Dermis microvascular lymphatic vessel endothelial cell (primary cell): ENCODE measurements around the gene EPB41L4B. TPM values are rescaled to one million over a fixed set of nuclear protein-coding genes. Genes with fewer than 3 reads are reported as not detected.
"Not testable (repeated sequence)": the region's sequence is repeated elsewhere in the genome, so short reads cannot be mapped to it uniquely, and the experiment has no call there.

Experiments
- DNase-seq, 2 donors: peaks; one replicate each; pipeline versions ENCODE4 v3.0.0 to v3.0.0-alpha.2; 2010; ENCODE audit warnings: low read depth in 2 of 2
- total RNA-seq: library from RNA; depleted of rRNA; stranded (reverse); fragments of >200 nt; gene quantifications from 2 replicates; pipeline ENCODE4 v1.2.1, GENCODE V29; 2014

Gene EPB41L4B
- total RNA-seq, 1 donor from 2014 or later, result 0.39 TPM

DNA sequence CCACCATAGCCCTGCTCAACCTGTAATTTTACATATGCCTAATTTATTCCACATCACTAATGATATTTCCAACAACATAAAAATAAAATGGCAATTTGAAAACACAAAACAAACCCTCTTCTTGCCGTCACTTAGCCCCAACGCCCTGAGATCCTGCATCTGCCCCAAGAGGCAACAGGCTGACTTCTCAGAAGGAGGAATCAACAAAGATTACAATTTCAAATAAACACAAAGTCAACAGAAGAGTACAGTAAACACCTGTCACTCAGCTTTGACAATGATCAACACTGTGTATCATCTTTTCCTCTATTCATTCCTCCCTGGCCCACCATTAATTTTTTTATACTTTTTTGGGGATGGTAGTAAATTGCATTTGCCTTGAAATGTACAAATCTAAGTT is 19.8 kb downstream of the EPB41L4B start:
- DNase-seq, result no peak

DNA sequence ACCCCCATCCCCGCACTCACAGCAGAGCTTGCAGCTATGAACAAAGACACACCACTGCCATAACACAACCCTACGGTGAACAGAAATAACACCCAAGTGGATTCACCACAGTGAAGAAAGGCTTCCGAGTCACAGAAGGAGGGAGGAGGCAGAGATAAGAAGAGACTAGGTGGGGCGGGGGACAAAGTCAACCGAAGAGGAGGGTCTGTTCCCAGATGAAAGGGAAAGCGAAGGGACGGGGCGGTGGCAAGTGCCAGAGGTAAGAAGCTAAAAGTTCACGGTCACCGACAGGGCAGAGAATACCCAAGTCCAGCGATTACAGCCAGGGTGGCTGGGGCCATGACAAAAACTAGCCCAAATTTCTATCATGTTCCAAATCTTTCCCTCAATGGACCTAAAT is 21.0 kb downstream of the EPB41L4B start:
- DNase-seq, result no peak

GRCh38 chr9:109297899-109298298 is 23.0 kb downstream of the EPB41L4B start:
- no peak for DNase-seq

- no peak for DNase-seq
Measured at GRCh38 chr9:109295221-109296130, 25.4 kb downstream of the EPB41L4B start.

GRCh38 chr9:109290385-109290784 is 30.5 kb downstream of the EPB41L4B start:
- no peak for DNase-seq

DNA sequence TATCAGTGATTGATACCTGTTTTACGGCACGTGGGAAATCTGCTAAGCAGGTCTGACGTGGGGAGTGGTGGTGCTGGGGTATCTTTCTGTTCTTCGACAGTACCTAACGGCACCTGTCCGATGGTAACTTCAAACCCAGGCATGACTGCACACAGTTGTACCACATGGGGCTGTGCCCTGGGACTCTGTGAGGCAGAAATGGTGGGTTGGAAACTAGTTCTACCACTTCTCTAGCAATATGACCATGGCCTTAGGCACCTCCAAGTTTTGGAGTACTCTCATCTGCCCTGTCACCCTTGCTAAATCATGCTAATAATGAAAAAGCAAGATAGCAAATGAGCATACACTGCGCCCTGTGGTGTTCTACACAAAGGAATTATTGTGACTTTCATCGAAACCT is 30.9 kb downstream of the EPB41L4B start:
- DNase-seq, result no peak

DNA sequence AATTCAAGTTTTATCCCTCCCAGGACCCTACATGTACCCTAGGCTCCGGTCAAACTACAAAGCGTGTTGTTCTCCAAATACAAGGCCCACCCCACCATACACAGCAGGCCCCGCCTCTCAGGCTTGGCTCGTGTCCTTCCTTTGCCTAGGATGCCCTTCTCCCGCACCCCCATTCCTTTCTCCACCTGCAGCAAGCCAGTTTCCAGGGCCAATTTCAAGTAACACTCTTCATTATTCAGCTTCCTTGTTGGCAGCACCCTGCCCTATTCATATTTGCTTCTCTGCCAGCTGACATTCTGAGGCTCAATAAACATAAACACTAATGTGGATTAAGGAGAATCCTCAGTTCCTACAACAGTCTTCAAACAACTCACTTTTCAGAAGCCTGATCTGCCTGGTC is 31.7 kb downstream of the EPB41L4B start:
- no peak for DNase-seq

GRCh38 chr9:109286981-109287380 is 33.9 kb downstream of the EPB41L4B start:
- DNase-seq, result no peak

- no peak for DNase-seq
Measured at GRCh38 chr9:109286571-109286977, 34.3 kb downstream of the EPB41L4B start.

DNA sequence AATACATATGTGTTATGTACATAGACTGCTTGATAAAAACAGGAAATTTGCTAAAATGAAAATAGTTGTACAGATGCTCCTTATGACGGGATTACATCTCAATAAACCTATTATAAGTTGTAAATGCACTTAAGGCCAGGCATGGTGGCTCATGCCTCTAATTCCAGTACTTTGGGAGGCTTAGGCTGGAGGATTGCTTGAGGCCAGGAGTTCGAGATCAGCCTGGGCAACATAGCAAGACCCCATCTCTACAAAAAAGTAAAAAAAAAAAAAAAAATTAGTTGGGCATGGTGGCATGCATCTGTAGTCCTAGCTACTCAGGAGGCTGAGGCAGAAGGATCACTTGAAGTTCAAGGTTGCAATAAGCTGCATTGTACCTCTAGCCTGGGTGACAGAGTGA is 37.2 kb downstream of the EPB41L4B start:
- DNase-seq, result not testable (repeated sequence)

GRCh38 chr9:109283012-109283411 is 37.8 kb downstream of the EPB41L4B start:
- DNase-seq, result no peak

DNA sequence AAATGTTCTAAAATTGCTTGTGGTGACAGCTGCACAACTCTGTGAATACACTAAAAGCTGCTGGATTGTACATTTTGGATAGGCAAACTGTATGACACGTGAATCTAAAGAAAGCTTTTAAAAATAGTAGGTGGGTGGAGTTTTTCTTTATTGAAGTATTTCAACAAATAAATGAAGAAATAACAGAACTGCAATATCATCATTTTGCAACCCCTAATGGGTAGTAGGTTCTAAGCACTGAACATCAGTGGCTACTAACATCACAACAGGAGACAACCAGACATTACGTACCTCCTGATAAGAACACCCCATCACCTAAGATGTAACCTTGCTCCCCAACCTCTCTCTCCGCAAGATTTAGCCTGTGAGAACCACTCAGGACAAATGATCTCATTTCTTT is 38.6 kb downstream of the EPB41L4B start:
- no peak for DNase-seq

DNA sequence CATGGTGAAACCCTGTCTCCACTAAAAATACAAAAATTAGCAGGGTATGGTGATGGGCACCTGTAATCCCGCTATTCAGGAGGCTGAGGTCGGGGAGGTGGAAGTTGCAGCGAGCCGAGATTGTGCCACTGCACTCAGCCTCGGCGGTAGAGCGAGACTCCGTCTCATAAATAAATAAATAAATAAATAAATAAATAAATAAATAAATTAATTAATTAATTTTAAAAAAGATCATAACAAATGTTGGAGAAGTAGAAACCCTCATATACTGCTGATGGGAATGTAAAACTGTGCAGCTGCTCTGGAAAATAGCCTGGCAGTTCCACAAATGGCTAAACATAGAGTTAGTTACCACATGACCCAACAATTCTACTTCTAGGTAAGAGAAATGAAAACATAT is 39.3 kb downstream of the EPB41L4B start:
- DNase-seq, result no peak

- DNase-seq, result no peak
Measured at GRCh38 chr9:109278848-109279247, 42.0 kb downstream of the EPB41L4B start.

DNA sequence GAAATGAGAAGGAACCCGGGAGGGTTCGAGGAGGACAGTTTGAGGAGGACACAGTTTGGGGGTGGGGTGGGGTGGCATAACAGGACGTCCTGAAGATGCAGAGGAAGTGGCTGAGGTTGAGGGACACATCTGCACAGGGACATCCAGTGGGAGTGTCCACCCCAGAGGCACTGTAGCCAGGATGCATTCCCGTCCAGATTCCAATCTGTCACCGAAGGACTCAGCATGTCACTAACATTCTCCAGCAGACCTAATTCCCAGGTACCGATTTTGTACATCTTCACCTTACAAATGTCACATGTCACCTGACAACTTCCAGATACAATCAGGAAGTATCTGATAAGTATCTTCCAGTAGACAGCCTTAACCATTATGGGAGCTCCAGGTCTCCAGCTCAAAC is 42.6 kb downstream of the EPB41L4B start:
- no peak for DNase-seq

GRCh38 chr9:109277451-109277850 is 43.4 kb downstream of the EPB41L4B start:
- DNase-seq, result no peak

DNA sequence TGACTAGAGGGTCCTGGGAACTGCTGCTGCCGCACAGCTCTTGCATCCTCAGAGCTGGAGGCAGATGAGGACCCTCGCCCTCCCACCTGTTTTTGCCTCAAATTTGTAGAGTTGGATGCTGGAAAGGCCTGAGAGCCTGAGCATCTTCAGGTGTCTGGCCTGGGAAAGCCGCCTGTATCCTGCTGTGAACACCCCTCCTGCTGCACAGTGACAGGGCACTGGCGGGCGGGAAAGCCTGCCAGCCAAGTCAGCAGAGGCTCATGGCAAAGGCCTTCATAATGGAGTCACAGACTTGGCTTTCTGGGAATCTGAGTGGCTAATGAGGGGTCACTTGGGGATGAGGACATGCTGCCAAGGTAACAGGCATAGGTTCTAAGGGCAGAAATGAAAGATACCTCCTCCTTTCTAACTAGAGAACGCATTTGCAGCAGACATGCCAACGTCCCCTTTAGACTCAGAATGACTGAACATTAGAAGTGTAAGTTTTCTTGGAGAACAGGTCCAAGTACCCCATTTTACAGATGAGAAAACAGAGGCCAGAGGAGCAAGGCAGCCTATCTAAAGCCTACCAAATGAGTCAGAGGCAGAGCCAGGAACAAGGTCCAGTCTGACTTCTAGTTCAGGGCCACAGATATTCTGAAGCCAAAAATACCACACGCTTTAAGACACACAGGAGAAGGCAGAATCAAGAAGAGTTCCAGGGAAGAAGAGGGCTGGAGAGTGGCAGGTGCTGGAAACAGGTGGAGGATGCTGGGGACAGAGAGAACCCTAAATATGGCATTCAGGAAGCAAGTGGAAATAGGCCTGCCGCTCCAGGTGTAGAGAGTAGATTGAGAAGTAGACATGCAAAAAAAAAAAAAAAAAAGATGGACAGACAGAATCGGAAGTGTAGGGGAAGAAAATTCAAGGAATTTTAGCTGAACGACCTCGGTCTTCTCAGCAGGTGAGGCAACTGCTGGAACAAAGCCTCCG is 44.1 kb downstream of the EPB41L4B start:
- no peak for DNase-seq

- no peak for DNase-seq
Measured at GRCh38 chr9:109274884-109275730, 45.8 kb downstream of the EPB41L4B start.

GRCh38 chr9:109273869-109274268 is 47.0 kb downstream of the EPB41L4B start:
- no peak for DNase-seq

DNA sequence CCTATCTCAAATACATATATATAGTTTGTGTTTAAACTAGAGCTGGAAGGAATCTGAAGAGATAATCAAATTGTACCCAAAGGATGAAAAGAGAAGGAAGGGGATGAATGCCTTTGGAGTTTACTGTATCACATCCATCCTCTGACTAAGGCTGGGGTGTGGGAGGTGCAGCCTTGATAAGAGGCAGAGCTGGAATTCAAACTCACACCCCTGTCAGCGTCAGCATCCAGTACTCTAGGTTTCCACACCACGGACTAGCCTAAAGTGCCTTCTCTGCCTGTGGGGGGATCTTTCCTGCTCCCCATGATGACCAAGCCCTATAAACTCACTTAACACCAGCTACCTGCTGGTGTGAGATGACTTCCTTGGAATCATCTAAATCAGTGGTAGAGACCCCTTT is 48.1 kb downstream of the EPB41L4B start:
- no peak for DNase-seq

DNA sequence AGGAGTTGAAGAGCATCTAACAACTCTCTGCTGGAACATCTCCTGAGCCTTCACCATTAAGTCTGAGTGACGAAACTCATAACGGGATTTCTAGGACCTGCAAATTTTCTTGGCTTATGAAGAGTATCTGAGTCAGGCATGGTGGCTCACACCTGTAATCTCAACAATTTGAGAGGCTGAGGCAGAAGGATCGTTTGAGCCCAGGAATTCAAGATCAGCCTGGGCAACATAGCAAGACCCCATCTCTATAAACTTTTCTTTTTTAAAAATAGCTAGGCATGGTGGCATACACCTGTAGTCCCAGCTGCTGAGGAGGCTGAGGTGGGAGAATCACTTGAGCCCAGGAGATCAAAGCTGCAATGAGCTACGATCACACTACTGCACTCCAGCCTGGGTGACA is 48.8 kb downstream of the EPB41L4B start:
- no peak for DNase-seq
